BLaER1 (cell line): ENCODE measurements around the gene PCCA.

Source experiments
- H3K27ac ChIP-seq: shearing (Covaris generic); formaldehyde crosslinking; 2 replicates; pipeline ENCODE4 v1.8.1; 2022
- H3K27me3 ChIP-seq: shearing (Covaris generic); formaldehyde crosslinking; 2 replicates; pipeline ENCODE4 v1.8.1; 2022
- H3K36me3 ChIP-seq: shearing (Covaris generic); formaldehyde crosslinking; 2 replicates; pipeline ENCODE4 v1.8.1; 2022
- H3K4me1 ChIP-seq: shearing (Covaris generic); formaldehyde crosslinking; 2 replicates; pipeline ENCODE4 v1.8.1; 2022
- H3K4me2 ChIP-seq: shearing (Covaris generic); formaldehyde crosslinking; 2 replicates; pipeline ENCODE4 v1.8.1; 2022
- H3K4me3 ChIP-seq: shearing (Covaris generic); formaldehyde crosslinking; 2 replicates; pipeline ENCODE4 v1.8.1; 2022
- H3K9ac ChIP-seq: shearing (Covaris generic); formaldehyde crosslinking; 2 replicates; pipeline ENCODE4 v1.8.1; 2022
- H3K9me3 ChIP-seq: shearing (Covaris generic); formaldehyde crosslinking; 2 replicates; pipeline ENCODE4 v1.8.1; 2022
- H4K20me1 ChIP-seq: shearing (Covaris generic); formaldehyde crosslinking; 2 replicates; pipeline ENCODE4 v1.8.1; 2022
- Cebpa-rat ChIP-seq: shearing (Covaris generic); IDR thresholded peaks from 2 replicates; pipeline ENCODE4 v1.8.1; 2022

PCCA gene

DNA sequence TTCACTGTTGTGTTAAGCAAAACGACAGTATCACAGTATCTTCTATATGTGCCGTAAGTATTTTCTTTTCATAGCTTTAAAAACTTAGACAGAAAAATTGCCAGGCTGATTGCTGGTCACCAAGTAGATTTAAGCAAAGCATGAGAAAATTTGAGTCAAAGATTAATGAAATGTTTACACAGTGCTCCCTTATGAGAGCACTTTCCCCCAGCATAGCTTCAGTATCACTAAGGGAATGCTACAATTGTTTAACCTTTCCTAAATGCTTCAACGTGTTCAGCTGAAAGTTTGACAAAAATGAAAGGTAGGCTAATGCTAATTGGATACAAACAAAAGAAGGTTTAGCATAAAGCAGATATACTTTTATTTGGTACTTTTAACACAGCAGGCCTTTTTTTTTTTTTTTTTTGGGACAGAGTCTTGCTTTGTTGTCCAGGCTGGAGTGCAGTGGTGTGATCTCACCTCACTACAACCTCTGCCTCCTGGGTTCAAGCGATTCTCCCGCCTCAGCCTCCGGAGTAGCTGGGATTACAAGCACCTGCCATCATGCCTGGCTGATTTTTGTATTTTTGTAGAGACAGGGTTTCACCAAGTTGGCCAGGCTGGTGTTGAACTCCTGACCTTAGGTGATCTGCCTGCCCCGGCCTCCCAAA lies 23.4 kb downstream of the PCCA start:
- no peak overlapping the region for H3K9ac ChIP-seq
- H3K27me3 ChIP-seq = no peaks in the 10 kb centered on the region
- no peak overlapping the region for H3K27ac ChIP-seq
- H3K4me1 ChIP-seq = no peaks in the 10 kb centered on the region
- no peak overlapping the region for H3K4me3 ChIP-seq
- no peak for TF ChIP-seq Cebpa-rat
- no peaks in the 10 kb centered on the region for H3K9me3 ChIP-seq
- H3K36me3 ChIP-seq = peaks cover 15% of the 10 kb centered on the region
- H4K20me1 ChIP-seq = no peaks in the 10 kb centered on the region
- H3K4me2 ChIP-seq = no peak overlapping the region

DNA sequence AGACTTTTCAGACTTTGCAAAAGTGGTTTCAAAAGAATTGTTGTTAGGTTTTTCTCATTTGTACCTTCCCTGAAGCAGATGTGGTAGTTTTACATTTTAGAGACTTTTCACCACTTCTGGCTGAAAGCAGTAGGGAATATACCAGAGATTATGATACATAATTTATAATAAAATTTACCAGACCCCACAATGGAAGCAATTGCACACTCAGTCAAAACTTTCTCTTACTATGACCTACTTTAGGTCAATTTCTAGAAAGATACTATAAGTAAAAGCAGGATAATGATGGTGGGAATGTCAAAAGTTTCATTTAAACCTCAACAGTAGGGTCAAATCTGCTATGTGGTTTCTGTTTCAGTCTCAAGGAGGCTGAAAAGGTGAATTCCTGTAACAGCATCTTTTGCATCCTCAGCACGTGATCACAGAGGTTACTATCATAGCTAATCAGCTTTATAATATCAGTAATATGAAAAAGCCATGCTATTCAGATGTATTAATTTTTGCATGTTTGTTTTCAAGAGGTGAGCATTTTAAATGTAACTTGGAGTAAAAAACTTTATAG lies 26.9 kb downstream of the PCCA start:
- TF ChIP-seq Cebpa-rat = no peak
- Histone ChIP-seq H3K27me3 (no peaks in the 10 kb centered on the region), H3K36me3 (peaks cover 15% of the 10 kb centered on the region), H3K4me1 (no peaks in the 10 kb centered on the region), H4K20me1 (no peaks in the 10 kb centered on the region), H3K4me2 (no peak overlapping the region), H3K9ac (no peak overlapping the region), H3K27ac (no peak overlapping the region), H3K9me3 (no peaks in the 10 kb centered on the region), H3K4me3 (no peak overlapping the region)

DNA sequence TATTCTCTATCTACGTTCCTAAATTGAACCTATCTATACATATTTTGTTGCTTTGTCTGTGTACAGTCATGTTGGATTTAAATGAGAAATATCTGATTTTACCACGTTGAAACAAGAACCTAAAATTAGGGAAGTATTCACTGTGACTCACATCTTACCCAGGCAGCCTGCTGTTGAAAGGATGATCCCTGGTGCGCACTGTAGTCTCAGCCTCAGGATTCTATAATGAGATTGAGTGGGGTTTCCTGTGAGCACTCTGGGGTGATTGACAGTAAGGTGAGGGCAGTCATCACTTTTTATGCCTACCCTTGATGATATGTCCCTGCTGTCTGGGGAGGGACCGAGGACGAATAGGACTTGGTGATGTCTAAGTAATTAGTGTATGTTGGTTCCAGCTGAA lies 35.4 kb downstream of the PCCA start:
- Histone ChIP-seq H3K27me3 (no peaks in the 10 kb centered on the region), H3K36me3 (peaks cover 9% of the 10 kb centered on the region; the same call in 1 of the 2 replicates), H3K4me1 (no peaks in the 10 kb centered on the region), H3K9ac (no peak overlapping the region), H3K4me2 (no peak overlapping the region), H3K27ac (no peak overlapping the region), H4K20me1 (no peaks in the 10 kb centered on the region), H3K9me3 (peaks cover 13% of the 10 kb centered on the region), H3K4me3 (no peak overlapping the region)
- TF ChIP-seq Cebpa-rat = no peak

DNA sequence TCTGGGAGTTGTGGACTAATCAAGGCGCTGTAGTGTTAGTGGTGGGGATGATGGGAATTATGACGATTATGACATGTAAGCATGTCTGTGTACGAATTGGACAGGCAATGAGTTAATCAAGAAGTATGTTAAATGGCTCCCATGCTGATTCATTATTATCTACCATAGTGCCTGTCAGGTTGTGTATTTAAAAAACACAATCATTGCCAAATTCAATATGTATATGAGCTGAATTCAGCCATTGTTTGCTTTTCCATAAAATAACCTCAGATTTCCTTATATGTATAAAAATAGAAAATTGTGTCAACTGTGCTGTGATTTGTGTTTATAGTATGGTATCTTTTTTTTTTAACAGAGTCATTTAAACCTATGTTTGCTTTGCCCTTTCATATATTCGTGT lies 37.1 kb downstream of the PCCA start:
- Histone ChIP-seq H3K9me3 (peaks cover 13% of the 10 kb centered on the region), H3K27ac (no peak overlapping the region), H3K9ac (no peak overlapping the region), H3K4me3 (no peak overlapping the region), H3K4me1 (no peaks in the 10 kb centered on the region), H4K20me1 (no peaks in the 10 kb centered on the region), H3K36me3 (peaks cover 9% of the 10 kb centered on the region; the same call in 1 of the 2 replicates), H3K27me3 (no peaks in the 10 kb centered on the region), H3K4me2 (no peak overlapping the region)
- TF ChIP-seq Cebpa-rat = no peak

DNA sequence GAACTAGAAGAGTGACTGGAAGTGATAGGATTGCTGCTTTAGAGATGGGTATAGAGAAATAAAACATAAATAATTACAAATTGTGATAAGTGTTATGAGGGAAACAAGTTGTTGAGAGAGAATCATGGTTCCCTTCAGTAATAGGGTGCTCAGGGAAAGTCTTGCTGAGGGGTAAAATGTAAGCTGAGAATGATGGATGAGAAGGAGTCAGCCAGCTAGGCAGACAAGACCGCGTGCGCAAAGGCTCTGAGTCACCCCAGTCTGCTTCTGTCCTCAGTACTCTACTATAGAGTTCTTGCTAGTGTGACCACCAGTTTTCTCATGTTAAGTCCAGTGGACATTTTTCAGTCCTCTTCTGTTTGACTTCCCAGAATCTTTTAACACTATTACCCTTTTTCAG lies 39.5 kb downstream of the PCCA start:
- H3K4me1 ChIP-seq = no peaks in the 10 kb centered on the region
- no peaks in the 10 kb centered on the region for H4K20me1 ChIP-seq
- no peak for TF ChIP-seq Cebpa-rat
- H3K27me3 ChIP-seq = no peaks in the 10 kb centered on the region
- H3K36me3 ChIP-seq = no peaks in the 10 kb centered on the region
- no peak overlapping the region for H3K9ac ChIP-seq
- no peak overlapping the region for H3K27ac ChIP-seq
- no peak overlapping the region for H3K4me3 ChIP-seq
- no peaks in the 10 kb centered on the region for H3K9me3 ChIP-seq
- no peak overlapping the region for H3K4me2 ChIP-seq

DNA sequence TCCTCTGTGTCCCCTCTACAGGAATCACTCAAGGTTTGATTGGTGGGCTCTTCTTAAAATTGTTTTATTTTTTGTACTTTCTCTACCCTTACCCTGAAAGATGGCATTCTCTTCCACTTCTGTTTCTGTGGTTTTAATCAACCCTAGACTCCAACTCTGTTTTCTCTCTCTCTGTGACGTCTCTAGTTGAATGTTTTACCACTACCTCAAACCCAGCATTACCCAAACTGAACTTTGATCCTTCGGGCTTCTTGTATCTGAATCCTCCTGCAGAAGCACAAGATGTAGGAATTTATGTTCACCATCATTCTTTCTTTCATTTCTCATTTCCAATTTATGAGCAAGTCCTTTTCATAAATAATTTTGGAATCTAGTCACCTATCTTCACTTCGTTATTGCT lies 39.9 kb downstream of the PCCA start:
- Histone ChIP-seq H3K4me1 (no peaks in the 10 kb centered on the region), H3K4me3 (no peak overlapping the region), H3K36me3 (no peaks in the 10 kb centered on the region), H3K9me3 (no peaks in the 10 kb centered on the region), H3K4me2 (no peak overlapping the region), H3K9ac (no peak overlapping the region), H4K20me1 (no peaks in the 10 kb centered on the region), H3K27me3 (no peaks in the 10 kb centered on the region), H3K27ac (no peak overlapping the region)
- TF ChIP-seq Cebpa-rat = no peak

DNA sequence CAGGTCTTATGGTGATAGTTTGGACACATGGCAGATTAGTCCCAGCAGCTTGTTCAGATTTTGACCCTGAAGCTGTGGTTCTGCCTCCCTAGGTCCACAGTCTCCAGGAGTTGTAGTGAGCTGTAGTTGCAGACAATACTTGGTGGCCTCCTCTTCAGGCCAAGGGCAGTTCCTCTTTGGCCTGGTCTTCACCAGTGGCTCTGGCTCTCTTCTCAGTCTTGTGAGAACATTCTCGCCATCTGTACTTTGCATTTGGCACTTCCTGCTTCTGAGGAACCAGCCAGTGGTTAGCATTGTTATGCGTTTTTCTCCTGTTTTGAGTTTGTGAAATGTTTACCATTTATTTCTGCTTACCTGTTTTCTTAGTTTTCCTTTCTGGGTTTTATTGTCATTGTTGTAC lies 40.7 kb downstream of the PCCA start:
- Histone ChIP-seq H3K9ac (no peak overlapping the region), H4K20me1 (no peaks in the 10 kb centered on the region), H3K4me2 (no peak overlapping the region), H3K27me3 (no peaks in the 10 kb centered on the region), H3K4me1 (no peaks in the 10 kb centered on the region), H3K4me3 (no peak overlapping the region), H3K36me3 (no peaks in the 10 kb centered on the region), H3K27ac (no peak overlapping the region), H3K9me3 (no peaks in the 10 kb centered on the region)
- TF ChIP-seq Cebpa-rat = no peak

DNA sequence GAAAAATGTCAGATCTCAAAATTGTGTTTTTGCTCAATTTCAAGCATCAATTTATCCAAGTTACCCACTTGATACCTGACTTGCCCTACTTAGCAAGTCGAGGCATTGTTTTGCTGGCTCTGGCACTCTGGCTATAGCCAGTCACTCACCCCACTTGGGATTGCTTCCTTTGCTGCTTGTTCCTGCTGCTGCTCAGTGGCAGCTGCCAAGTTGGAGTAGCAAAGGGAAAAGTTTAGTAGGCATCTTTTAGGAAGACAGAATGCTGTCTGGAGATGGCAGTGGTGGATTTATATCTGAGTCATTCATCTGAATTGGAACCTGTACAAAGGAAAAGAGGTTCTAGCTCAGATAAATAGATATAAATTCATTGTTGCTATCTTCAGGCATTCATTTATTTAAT lies 41.2 kb downstream of the PCCA start:
- H4K20me1 ChIP-seq = no peaks in the 10 kb centered on the region
- no peaks in the 10 kb centered on the region for H3K9me3 ChIP-seq
- H3K36me3 ChIP-seq = no peaks in the 10 kb centered on the region
- H3K4me3 ChIP-seq = no peak overlapping the region
- no peak for TF ChIP-seq Cebpa-rat
- H3K27ac ChIP-seq = no peak overlapping the region
- H3K4me2 ChIP-seq = no peak overlapping the region
- H3K9ac ChIP-seq = no peak overlapping the region
- no peaks in the 10 kb centered on the region for H3K27me3 ChIP-seq
- H3K4me1 ChIP-seq = no peaks in the 10 kb centered on the region

DNA sequence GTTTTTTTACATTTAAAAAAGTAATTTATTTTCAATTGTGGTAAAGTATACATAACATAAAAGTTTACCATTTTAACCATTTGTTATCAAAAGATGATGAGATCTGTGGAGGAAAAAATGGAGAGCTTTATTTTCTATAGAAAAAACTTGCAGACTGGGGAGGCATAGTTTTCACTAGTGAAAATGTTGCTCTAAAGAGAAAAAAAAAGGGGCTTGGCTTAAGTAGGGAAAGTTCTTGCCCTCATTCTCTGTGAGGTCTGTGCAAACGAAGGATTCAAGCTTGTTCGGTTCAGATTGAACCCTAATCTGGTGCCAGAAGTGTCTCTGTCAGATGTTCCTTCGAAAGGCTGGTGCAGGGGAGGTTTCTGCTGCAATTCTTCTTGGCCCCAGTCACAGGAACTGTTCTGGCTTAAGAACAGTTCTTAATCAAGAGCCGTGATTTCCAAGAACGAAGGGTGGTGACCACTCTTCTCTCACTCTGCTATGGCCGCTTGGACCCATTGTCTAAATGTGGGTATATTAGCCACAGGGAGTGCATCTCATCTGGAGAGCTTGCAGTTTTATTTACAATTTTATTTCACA lies 42.1 kb downstream of the PCCA start:
- H4K20me1 ChIP-seq = no peaks in the 10 kb centered on the region
- H3K4me1 ChIP-seq = no peaks in the 10 kb centered on the region
- no peak overlapping the region for H3K9ac ChIP-seq
- H3K27ac ChIP-seq = no peak overlapping the region
- no peaks in the 10 kb centered on the region for H3K27me3 ChIP-seq
- H3K4me2 ChIP-seq = no peak overlapping the region
- no peak for TF ChIP-seq Cebpa-rat
- H3K36me3 ChIP-seq = no peaks in the 10 kb centered on the region
- H3K9me3 ChIP-seq = no peaks in the 10 kb centered on the region
- H3K4me3 ChIP-seq = no peak overlapping the region

DNA sequence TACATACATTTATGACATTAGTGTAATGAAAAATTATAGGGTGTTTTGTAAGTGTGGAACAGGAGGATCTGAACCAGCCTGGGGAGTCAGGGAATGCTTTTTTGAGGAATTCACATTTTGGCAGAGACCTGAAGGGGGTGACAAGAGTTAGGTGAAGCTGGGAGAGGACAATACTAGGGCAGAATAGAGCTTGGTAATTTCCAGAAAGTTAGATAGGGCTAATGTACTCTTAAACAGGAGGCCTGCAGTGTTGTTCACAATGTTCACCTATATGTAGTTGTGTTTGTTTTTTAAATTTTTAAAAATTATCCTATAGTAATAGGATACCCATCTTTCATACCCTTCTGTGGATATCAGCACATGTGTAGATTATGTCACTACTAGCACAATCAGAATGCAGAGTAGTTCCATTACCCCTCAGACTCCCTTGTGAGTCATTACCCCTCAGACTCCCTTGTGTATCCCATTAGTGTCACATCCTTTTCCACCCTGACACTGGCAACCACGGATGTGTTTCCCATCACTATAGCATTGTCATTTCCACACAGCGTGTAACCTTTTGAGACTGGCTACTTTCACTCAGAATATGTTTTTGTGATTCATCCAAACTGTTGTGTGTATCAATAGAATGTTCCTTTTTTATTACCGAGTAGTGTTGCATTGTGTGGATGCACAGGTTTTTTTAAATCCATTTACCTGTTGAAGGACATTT lies 43.1 kb downstream of the PCCA start:
- Histone ChIP-seq H3K4me1 (no peaks in the 10 kb centered on the region), H3K4me3 (no peak overlapping the region), H4K20me1 (no peaks in the 10 kb centered on the region), H3K36me3 (no peaks in the 10 kb centered on the region), H3K9ac (no peak overlapping the region), H3K27ac (no peak overlapping the region), H3K4me2 (no peak overlapping the region), H3K9me3 (no peaks in the 10 kb centered on the region), H3K27me3 (no peaks in the 10 kb centered on the region)
- no peak for TF ChIP-seq Cebpa-rat
